GM19324 (cell line): ENCODE data around the gene HTR3E.
"Not testable (repeated sequence)": the region's sequence is repeated elsewhere in the genome, so short reads cannot be mapped to it uniquely, and the experiment has no call there.

ENCODE experiments used
- ATAC-seq: cut with Tn5 transposase; IDR thresholded peaks from one replicate; pipeline ENCODE4 v1.9.1; 2021; ENCODE audit warnings: mild to moderate bottlenecking, moderate library complexity; ENCODE audit not compliant: unreplicated experiment, low FRiP score

The HTR3E gene, protein sequence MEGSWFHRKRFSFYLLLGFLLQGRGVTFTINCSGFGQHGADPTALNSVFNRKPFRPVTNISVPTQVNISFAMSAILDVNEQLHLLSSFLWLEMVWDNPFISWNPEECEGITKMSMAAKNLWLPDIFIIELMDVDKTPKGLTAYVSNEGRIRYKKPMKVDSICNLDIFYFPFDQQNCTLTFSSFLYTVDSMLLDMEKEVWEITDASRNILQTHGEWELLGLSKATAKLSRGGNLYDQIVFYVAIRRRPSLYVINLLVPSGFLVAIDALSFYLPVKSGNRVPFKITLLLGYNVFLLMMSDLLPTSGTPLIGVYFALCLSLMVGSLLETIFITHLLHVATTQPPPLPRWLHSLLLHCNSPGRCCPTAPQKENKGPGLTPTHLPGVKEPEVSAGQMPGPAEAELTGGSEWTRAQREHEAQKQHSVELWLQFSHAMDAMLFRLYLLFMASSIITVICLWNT

DNA sequence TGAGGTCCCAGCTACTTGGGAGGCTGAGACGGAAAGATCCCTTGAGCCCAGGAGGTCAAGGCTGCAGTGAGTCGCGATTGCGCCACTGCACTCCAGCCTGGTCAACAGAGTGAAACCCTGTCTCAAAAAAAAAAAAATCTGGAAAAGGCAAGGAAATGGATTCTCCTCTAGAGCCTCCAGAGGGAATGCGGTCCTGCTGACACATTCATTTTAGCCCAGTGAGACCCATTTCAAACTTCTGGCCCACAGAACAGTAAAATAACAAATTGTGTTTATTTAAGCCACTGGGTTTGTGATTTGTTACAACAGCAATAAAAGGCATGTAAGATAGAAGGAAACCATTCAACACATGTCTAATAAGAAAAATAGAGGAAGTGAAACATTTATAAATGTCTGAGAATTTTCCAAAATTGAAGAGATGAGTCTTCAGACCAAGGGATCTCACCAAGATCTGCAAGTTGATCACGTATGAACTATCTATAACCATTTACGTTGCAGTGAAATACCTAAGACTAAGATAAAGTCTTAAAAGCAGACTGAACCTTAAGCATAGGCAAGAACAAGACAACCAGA lies at the start of gene HTR3E:
Gene HTR3E (plus strand): TSS at position 254 of the 573 bp plus-strand sequence. CDS start 466 bp downstream, outside the sequence.
- no peak for ATAC-seq

DNA sequence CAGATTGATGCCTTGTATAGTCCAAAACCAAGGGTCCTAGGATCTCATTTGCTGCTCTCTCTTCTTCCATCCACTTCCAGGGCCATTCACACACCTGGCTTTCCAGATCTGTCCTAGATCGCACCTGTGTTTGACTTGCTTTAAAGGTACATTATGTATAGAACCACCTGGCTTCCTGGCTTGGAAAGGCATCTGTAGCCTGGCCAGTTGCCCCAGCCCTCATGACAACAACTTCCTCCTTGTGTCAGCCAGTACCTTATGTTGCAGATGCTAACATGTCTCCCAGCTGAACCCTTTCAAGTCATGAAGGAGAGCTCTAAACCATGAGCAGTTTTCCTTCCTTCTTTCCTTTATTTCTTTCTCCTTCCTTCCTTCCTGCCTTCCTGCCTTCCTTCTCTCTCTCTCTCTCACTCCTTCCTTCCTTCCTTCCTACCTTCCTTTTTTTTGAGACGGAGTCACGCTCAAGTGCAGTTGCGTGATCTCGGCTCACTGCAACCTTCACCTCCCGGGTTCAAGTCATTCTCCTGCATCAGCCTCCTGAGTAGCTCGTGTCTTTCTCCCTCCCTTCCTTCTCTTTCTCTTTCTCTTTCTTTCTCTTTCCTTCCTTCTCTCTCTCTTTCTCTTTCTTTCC lies 46.5 kb upstream of the HTR3E start:
- ATAC-seq = no peak

DNA sequence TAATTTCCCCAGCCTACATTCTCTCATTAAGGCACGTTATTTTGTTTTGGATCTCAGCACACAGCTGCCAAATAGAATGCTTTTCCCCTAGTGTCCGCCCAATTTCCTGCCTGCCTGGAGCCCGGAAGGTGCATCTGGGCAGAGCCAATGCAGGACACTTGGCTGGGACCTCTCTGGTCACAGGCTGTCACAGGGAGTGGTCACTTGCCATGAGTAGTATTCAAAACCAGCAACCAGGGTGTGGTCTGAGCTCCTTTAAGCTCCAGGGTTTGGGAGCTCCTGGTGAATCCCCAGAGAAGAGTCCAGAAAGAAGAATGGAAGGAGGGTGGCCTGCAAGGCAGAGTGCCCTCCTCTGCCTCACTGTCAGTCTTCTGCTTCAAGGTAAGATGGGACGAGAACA lies 44.1 kb upstream of the HTR3E start, which contains the start of gene HTR3C:
Gene HTR3C (plus strand): TSS at position 281 of the 400 bp plus-strand sequence. CDS start 34 bp downstream, at position 315.
- ATAC-seq = no peak

DNA sequence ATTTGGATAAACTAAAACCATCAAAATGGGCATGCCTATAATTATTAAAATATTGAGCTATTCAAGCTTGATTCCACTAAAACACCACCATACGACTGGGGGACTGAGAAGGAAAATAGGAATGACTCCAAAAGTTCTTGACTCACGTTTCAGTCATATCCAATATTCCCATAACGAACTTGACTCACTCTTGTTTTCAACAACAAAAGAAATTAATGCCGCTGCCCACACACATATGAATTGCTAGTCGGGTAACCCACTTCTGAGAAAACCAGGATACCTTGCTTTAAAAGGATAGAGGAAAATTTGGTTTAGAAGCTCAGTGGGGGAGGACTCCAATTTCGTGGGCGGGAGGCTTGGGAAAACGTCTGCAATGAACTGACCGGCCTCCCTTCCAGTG lies 38.8 kb upstream of the HTR3E start:
- ATAC-seq = no peak

DNA sequence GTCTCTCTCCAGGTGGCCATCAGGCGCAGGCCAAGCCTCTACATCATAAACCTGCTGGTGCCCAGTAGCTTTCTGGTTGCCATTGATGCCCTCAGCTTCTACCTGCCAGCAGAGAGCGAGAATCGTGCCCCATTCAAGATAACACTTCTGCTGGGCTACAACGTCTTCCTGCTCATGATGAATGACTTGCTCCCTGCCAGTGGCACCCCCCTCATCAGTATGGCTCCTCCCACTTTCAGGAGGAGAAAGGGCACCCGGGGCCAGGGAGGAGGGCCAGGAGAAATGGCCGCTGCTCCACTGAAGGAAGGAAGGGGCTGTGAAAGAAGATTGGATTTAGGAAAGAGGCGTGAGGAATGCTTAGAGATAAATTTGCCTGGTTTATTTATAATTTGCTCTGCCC lies 37.4 kb upstream of the HTR3E start:
- ATAC-seq = no peak

DNA sequence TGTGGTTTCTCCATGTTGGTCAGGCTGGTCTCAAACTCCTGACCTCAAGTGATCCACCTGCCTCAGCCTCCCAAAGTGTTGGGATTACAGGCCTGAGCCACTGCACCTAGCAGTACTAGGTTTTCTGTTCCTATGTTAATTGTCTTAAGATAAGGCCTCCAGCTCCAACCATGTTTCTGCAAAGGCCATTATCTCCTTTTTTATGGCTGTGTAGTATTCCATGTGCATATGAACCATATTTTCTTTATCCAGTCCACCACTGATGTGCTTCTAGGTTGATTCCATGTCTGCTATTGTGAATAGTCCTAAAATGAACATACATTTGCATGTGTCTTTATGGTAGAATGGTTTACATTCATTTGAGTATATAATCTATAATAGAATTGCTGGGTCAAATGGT lies 34.2 kb upstream of the HTR3E start:
- no peak for ATAC-seq

DNA sequence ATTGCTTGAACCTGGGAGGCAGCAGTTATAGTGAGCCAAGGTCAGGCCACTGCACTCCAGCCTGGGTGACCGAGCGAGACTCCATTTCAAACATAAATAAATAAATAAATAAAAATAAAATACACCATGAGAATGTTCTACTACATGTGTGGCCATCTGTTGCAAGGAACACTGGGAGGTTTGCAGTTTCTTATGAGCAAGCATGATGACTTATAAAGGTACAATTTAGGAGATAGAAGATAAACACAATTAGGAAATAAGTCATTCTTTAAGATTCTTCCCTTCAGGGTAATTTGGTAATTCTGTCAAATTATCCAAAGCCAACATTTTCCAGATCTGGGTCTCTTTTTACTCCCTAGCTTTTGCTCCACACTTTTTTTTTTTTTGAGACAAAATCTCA lies 30.7 kb upstream of the HTR3E start:
- ATAC-seq = no peak

DNA sequence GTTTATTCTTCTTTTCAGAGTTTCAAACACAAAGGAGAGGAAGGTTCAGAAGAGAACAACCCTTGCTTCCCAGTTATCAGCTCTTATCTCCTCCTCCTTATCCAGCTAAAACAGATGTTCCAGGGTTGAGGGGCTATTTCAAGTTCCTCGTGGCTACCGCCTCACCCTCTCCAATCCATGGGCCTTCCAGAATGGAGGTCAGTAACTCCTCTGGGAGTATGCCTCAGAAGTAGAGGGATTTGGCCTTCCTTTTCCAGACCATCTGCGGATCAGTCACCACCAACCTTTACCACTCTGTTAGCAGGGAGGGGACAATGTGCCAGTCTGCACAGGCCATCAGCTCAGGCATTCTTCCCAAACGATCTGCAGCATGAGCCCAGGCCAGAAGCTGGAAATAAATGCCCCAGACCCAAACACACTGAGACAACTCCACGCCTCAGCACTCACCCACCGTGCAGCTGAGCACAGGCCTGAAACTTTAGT lies 29.2 kb upstream of the HTR3E start:
- ATAC-seq = no peak

DNA sequence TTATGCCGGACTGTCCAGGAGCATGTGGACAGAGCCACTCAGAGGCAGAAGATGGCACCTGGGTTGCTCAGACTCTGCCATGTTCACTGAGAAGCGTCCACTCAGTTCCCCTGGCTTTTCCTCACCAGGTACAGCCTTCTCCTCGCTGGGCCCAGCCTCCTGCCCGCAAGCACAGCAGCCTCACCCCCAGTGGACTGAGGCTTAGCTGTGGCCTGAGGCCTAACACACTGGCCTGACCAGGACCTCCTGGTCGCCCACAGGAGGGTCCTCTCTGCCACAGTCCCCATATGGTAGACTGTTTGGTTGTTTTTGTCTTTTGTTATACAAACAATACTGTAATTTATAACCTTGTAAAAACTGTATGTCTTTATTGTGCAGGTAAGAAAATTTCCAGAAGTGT lies 28.5 kb upstream of the HTR3E start:
- ATAC-seq = no peak

DNA sequence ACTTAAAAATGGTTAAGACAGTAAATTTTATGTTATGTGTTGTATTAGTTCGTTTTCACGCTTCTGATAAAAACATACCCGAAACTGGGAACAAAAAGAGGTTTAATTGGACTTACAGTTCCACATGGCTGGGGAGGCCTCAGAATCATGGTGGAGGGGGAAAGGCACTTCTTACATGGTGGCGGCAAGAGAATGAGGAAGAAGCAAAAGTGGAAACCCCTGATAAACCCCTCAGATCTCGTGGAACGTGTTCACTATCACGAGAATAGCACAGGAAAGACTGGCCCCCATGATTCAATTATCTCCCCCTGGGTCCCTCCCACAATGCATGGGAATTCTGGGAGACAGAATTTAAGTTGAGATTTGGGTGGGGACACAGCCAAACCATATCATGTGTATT lies 25.7 kb upstream of the HTR3E start:
- not testable (repeated sequence) for ATAC-seq

DNA sequence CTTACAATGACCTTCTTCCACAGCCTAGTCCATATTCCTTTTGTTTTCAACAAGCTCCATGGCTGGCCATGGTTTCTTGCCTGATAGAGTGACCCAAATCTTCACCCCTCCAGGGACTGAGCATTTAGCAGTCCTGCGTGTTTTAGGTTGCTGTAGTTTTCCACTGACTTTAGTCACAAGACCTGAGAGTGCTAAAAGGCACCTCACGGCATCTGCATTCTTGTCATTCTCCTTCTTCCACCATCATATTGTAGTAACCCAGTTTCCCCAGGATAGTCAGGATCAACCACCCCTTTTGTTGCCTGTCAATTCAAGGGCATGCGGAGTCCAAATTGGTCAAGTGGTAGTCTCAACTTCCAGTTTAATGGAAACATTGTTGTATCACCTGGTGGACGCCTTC lies 23.2 kb upstream of the HTR3E start:
- ATAC-seq = no peak

DNA sequence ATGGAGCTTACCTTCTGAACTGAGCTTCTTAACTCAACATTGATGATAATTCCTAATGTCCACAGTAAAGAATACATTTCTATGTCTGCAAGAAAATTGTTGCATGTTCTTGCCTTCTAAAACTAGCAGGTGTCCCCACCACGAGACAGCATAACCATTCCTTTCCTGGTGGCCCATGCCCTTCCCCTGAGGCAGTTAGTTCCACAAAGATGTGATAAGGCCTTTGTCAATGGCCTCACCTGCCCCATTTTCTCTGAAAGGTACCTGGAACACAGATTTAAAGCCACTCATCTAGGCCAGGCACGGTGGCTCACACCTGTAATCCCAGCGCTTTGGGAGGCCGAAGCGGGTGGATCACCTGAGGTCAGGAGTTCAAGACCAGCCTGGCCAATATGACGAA lies 21.0 kb upstream of the HTR3E start:
- ATAC-seq = no peak

DNA sequence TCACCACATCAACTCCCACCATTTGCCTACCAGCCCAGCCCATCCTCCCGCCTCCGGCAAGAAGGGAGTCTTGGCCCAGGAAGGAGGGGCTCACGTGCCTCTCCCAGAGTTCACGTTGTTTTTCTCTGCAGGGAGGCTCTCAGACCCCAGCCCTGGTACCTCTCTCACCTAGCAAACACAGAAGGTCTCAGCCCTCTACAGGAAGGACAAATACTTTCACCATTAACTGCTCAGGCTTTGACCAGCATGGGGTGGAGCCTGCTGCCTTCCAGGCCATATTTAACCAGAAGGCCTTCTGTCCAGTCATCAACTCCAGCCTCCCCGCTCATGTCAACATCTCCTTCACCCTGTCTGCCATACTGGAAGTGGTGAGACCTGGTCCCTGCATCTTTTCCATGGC lies 19.0 kb upstream of the HTR3E start:
- no peak for ATAC-seq

DNA sequence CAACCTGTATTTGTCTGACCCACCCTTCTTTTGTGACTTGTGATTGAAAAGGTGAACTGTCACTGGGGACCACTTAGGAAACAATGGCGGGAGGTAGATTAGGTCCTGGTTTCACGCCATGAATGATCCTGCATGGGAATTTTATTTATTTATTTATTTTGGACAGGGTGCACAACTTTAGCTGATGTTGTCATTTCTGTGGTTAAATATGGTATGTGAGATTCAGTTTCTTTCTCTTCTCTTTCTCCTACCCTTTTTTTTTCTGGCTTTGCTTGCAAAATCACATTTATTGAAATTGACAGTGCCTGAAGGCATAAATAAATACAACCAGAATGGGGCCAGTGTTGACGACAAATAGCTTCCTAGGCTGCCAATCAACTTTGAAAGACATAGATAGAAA lies 18.0 kb upstream of the HTR3E start:
- no peak for ATAC-seq

DNA sequence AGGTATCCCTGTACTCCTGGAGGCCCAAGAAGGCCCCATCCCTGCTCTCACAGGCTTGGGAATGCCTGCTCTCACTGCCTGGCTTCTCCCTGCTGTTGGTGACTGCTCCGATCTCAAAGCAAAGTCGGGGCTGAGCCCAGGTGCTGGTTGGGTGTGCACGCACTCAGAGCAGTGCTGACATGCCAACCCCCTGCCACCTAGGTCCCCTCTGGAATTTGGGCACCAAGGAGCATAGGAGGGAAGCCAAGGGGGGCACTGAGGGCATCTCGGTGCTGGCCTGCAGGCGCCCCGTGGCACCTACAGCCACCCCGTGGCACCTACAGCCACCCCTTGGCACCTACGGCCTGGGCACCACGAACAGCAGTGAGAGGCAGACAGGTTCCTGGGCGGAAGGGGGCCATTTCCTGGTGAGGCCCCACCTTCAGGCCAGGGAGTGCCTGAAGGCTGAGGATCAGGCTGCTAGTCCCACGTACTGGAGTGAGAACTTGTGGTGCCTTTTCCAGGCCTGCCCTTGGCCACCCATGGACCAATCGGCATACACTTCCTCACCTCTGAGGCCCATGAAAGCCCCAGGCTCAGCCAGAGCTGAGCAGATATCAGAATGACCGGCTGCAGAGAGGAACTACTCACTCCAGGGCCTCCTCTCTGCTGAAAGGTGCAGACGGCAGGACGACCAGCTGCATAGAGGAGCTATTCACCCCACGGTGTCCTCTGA lies 15.6 kb upstream of the HTR3E start:
- ATAC-seq = no peak

DNA sequence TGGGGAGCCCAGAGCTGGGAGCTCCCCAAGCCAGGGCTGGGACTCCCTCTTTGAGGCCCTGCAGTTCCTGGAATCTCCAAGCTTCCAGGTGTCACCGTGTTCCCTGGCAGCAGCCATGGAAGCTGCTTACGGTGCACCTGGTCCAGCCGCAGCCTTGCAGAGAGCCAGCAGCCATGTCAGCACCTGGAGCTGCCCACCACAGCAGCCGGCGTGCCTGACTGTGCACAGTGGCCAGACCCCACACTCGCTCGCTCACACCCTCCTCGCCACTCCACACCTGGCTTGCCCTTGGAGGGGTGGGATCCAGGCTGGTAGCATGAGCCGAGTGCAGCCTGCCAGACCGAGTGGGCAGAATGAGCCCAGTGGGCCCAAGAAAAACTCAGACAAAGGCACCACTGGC lies 14.8 kb upstream of the HTR3E start:
- ATAC-seq = no peak

DNA sequence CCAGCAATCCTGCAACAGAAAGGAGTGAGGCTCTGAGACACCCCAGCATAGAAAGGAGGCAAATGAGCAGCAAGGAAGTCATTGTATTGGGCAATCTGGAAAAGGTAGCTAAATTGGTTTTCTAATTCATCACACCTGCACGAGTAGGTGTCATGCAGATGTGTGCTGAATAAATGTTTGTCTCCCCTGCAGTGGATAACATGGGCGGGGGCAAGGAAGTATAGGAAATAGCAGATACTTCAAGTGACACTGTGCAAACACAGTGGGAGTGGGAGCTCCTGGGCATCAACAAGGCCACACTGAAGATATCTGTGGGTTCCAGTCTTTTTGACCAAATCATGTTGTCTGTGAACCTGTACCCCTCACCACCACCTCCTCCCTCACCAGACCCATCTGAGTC lies 14.4 kb upstream of the HTR3E start:
- ATAC-seq = no peak

DNA sequence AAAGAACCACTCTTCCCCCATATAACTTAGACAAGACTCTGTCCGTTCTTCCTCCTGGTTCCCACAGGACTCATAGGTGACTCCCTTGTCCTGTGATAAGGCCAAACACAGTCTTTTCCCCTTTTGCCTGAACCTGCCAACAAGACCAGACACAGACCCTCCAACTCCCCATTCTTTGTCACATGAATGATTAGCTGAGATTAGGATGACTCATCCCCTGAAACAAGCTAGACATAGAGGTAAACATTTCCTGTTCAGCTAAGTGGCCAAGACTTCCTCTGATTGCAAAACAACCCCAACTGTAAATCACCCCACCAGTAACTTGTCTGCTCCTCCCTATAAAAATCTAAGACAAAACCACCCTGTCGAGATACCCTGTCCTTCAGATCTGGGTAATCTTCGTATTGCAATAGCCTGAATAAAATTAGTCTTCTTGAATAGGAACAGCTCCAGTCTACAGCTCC lies 11.4 kb upstream of the HTR3E start:
- ATAC-seq = no peak

DNA sequence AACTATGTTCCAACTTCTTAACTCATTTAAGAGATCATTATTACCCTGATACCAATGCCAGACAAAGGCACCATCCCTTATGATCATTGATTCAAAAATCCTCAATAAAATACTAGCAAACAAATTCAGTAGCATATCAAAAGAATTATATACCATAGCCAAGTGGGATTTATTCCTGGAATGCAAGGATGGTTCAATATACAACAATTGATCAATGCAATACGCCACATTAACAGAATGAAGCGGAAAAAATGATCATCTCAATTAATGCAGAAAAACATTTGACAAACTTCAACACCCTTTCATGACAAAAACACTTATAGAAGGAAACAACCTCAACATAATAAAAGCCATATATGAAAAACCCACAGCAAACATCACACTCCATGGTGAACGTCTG lies 4.7 kb upstream of the HTR3E start:
- no peak for ATAC-seq

DNA sequence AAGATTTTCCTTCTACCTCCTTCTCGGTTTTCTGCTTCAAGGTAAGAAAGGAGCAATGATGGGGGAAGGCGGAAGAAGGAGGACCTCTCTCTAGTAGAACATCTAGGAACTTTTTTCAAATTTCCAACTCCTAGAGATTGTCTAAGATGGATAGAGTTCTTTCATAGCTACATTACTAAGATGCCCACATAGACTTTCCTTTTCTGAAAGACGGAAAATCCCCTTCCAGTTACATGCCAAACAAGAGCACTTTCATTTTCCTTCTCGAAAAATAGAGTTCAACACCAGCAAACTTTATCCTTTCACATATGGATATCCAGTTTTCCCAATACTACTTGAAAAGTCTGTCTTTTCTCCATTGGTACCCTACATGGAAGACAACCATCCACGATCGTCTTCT lies 692 bp downstream of the HTR3E start:
- no peak for ATAC-seq
